HPDE6-E6E7 (cell line): ENCODE results near the gene STEAP2.

ENCODE experiments used
- DNase-seq: peaks from one replicate; pipeline ENCODE4 v3.0.0; 2011; ENCODE audit warnings: missing footprints; ENCODE audit errors: extremely low spot score

The STEAP2 gene

DNA sequence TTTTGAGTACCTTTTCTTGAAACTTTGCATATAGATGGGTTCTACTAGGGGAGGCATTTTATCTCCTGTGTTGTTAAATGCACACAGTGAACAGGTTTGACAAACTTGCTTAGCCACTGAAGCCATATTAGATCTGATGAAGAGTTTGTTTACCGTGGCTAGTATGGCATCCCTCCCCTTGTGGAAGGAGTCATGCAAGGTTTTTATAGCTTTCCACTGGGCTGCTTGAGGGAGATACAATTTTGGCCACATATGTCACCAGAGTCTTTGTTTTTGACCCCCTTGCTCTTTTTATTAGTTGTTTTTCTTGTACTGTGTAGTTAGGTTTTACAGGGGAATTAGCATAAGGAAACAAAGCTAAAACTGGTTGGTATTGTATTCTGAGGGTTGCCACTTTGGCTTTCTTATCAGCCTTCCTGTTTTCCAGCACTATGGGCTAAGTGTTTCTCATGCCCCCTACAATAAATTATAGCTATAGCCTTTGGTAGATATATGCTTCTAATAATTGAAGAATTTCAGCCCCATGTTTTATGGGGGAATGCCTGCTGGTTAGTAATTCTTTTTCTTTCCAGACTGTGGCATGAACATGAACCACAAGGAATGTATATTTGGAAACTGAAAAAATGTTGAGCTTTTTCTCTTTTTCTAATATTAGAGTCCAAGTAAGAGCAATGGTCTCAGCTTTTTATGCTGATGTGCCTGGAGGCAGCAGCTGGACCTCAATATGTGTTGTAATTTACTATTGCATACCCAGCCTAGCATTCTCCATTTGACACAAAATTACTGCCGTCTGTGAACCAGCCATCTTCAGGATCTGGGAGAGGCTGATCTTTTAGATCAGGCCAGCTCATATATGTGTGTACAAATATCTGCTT is 18.4 kb upstream of the STEAP2 start:
- DNase-seq, result no peak

DNA sequence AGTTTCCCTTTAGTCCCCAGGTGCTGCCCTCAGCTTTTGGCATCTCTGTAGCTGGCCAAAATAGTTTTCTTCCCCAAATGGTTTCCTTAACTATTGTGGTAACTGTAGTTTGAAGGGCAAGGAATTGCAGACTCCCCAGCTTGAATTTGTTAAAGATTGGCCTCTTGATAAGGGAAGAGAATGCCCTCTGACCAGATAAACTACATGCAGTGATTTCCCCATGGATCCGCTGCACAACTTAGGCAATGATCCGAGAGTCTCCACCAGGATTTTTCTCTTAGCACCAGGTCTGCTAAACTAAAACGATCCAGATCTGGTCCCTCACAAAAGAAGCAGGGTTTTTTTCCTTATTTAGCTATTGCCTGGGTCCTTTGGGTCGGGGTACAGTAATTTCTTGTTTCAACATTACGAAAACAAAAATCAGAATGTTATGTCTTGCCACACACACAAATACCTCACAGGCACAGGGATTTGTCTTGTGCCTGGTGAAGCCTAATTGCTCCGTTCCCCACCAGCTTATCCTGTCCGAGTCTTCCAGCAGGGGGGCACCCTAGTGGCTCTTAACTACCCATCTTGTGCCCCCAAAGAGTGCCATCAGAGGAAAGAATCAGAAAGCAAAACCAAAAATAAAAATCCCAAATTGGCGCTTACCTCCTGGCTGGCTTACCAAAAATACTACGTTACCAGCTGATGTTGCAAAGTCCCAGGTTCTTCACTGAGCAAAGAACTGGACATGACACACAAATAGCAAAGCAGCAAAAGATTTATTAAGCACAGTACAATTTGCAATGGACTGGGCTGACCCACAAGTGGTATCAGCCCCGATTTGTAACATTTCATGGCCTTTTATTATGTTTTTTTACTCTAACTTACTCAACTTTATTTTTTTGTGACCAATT is 16.4 kb upstream of the STEAP2 start:
- DNase-seq, result no peak

DNA sequence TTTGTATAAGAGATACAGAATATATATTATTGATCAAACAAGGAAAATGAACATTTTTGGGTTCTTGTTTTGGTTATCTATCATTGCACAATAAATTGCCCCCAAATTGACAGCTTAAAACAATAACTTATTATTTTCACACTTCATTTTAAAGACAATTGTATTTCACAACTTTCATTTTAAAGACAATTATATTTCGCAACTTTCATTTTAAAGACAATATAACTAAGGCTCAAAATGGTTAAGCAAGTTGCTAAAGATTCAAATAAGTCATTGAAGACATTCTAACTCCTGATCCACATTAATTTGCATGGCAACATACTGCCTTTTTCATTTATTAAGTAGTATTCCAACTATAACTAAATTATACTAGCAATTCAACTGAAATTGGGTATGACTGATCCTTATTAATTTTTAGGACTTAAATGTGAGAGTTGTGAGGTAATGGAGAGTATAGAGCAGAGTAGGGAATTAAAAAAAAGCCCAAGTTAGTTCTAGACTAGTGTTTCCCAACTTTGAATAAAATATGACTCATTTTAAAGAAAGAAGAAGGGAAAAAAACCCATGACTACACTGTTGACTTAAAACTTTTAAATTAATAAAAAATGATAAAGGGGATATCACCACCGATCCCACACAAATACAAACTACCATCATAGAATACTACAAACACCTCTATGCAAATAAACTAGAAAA is 9.9 kb upstream of the STEAP2 start:
- DNase-seq, result no peak

DNA sequence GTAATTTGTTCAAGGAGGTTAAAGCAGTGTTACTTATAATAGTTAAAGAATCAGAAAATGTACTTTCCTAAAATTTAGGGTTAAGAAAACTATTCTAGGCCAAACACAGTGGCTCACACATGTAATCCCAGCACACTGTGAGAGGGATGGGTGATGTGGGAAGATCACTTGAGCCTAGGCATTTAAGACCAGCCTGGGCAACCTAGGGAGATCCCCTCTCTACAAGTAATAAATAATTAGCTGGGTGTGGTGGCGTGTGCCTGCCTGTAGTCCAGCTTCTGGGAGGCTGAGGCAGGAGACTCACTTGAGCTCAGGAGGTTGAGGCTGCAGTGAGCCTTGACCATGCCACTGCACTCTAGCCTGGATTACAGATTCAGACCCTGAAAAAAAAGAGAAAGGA is 3.6 kb upstream of the STEAP2 start:
- DNase-seq, result no peak

DNA sequence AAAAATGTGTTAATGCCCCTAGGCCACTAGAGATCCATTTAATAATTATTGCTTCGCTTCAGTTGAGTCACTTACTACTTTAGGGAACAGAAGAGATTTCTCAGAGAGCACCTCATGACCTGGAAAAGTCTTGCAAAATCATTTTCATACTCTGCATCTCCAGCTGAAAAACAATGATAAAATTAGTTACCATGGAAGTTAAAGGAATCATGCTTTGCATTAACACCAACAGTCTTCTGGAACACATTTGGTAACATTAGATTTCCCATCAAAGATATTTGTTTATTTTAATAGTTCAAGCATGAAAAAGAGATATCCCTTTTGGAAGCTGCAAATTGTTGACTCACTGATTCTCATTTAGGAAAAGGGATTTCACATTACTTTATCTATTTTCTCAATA is 1.8 kb upstream of the STEAP2 start:
- no peak for DNase-seq

DNA sequence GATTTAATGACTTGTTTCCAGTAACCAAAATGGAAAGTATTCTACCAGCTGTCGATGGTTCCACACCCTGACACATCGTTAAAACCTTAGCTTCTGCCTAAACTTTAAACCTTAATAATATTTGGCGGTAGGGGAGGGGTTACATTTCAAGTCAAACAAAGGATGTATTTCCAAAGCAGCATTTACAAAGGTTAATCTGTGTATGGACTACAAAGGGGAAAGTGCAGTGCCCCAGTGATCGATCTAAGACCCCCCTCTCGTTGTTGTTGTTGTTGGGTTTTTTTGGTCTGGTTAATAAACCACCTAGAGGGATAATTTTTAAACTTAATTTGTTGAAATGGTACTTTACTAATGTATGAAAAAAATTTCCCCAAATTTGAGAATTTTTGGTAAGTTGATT is 1.1 kb upstream of the STEAP2 start:
- DNase-seq, result no peak

DNA sequence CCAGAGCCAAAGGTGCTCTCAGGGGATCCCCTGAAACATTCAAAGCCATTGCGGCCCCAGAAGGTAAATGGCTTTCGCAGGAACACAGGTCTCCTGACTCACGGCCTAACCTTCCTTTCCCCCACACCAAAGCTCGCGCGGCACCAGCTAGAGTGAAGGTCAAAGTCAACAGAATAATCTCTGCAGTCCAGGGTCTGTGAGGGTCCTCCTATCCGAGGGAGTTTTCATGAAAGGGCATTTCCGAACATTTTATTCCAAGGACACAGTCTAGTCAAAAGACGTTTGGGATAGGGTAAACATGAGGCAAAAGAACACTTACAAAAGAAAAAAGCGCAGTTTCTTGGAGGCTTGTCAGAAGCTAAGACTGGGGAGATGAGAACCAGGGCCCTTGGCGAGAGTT is 559 bp upstream of the STEAP2 start:
- peak; percentile 4 for DNase-seq

DNA sequence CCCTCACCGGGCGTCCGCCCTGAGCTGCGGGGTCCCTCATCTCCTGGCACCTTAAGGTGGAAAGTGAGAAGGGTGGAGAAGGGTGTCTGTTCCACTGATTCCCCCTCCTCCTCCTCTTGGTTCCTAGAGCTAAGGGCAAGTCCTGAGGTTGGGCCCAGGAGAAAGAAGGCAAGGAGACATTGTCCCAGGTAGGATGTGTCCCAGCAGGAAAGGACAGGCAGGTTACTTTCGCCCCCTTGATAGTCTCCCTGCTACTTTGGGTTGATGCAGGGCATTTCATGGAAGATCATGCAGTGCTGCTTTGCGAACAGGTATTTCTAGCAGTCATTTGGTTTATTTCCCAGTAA is 582 bp downstream of the STEAP2 start:
- peak; percentile 13 for DNase-seq

DNA sequence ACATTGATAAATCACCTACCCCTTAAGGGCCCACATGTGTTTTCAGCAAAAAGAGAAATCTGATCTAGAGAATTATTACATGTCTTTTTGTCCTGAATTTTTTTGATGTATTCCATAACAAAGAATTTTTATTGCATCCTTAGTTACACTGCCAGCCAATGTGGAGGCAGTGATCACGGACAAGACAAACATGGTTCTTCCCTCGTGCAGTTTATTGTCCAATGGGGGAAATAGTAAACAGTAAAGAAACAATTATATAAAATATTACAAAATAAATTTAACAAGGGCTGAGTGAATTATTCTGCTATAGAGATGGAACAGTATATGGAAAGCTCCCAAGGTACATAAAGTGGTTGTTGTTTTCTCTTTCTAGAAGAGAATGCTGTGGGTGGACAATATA is 2.0 kb downstream of the STEAP2 start:
- DNase-seq, result no peak

DNA sequence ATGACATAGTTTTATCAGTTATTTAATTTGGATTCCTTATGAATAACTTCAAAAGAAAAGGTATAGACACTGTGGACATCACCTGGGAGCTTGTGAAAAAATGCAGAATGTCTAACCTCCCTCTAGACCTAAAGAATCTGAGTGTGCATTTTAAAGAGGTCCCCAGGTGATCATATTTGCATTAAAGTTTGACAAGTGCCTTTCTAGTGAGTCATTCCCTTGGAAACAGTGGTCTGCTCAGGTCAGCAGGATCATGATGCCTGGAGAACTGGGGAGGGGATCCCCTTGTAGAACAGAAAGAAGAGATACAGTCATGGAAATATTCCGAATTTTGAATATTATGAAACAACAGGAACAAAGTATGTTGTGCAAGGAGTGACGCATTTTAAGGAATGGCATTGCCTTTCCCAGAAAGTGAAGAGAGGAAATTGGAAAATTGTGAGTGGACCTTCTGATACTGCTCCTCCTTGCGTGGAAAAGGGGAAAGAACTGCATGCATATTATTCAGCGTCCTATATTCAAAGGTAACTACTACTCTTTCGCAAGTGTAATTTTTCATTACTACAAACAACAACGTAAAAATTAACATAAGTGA is 4.6 kb downstream of the STEAP2 start:
- DNase-seq, result no peak

DNA sequence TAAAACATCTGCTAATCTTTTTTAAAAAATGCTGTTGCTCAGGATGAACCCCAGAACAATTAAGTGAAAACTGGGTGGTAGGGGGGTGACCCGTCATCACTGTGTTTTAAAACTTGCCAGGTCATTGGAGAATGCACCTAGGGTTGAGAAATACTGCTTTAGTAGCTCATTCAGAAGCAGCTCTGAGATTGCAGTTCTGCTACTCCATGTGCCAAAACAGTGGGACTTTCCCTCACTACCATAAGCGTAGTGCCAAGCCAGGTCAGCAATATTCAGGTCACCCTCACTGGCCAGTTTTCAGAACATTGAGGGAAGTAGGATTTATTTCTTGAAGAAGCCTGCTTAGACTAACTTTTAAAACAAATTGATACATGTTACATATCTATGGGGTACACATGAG is 5.2 kb downstream of the STEAP2 start:
- no peak for DNase-seq

DNA sequence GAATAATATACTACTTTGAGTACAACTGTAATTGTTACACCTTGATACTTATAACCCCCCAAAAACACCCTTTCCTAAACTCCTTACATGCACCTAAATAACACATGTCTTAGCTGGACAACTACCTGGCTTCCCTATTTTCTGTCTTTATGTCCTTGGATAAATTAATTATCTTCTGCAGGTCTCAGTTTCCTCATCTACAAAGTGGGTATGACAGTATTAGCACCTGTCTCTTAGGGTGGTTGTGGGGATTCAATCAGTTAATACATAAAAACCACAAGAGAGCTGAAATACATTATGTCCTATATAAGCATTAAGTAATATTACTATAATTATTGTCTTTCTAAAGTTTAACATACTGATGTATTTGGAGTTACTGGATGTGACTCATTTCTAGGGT is 10.8 kb downstream of the STEAP2 start:
- DNase-seq, result no peak

DNA sequence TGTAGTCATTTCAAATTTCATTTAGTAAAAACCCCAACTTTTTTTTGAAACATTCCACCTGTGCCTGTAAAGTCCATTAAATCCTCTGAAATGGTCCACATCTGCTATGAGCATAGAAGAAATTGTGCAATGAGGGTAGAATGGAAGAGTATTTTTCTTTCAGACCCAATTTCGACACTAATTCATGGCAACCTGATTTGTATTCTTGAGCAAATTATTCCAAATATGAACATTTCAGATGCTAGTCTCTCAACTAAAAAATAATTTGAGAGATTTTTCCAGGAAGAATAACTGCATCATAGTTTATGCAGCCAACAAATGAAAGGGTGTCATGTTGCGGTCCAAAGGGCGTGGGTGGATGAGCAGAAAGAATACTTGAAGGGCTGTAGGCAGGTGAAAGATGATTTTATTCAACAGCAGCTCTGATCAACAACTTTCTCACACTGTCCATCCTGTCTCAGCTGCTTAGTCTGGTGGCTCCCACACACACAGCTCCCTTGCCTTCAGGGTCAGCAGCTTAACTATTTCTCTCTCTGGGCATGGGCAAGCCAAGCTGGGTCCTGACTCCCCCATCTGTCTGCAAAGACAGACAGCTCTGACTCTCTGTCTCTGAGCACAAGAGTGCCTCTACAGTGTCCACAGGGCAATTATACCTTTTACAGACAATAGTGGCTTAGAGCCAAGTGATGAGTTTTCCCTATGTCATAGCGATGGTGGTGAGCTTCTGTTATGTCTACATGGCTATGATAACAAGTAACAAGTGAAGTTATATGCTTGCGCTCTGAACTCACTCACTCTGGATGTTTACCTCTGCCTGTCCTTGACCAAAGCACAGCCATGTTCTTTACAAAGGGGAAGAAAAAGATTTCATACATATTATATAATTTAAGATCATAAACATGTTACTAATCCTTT is 11.5 kb downstream of the STEAP2 start:
- no peak for DNase-seq

DNA sequence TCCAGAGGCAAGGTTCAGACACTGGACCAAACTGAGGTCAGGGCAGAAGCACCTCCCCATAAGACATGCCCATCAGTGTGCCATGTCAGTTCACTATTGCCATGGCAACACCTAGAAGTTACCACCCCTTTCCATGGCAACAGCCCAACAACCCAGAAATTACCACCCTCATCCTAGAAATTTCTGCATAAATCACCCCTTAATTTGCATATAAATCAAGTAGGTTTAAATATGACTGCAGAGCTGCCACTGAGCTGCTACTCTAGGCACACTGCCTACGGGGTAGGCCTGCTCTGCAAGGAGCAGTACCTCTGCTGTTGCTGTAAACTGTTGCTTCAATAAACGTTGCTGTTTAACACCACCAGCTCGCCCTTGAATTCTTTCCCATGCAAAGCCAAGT is 12.7 kb downstream of the STEAP2 start:
- no peak for DNase-seq

DNA sequence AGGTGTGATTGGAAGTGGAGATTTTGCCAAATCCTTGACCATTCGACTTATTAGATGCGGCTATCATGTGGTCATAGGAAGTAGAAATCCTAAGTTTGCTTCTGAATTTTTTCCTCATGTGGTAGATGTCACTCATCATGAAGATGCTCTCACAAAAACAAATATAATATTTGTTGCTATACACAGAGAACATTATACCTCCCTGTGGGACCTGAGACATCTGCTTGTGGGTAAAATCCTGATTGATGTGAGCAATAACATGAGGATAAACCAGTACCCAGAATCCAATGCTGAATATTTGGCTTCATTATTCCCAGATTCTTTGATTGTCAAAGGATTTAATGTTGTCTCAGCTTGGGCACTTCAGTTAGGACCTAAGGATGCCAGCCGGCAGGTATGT is 13.6 kb downstream of the STEAP2 start:
- DNase-seq, result no peak

DNA sequence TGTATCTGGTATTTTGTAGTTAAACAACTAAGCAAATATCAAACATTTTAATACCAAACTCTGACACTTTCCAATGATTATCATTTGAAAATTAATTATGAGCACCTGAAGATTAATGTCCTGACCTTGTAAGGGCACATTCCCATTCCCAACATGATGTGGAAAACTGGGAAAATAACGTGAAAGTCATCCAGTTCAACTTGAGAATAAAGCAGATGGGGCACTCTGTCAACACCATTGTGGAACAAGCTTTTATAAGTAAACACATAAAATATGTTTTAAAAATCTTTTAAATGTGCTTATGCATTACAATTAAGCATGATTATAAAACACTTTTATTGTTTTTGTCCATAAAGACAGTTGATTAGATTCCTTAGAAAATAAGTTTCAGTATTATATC is 14.1 kb downstream of the STEAP2 start:
- no peak for DNase-seq

DNA sequence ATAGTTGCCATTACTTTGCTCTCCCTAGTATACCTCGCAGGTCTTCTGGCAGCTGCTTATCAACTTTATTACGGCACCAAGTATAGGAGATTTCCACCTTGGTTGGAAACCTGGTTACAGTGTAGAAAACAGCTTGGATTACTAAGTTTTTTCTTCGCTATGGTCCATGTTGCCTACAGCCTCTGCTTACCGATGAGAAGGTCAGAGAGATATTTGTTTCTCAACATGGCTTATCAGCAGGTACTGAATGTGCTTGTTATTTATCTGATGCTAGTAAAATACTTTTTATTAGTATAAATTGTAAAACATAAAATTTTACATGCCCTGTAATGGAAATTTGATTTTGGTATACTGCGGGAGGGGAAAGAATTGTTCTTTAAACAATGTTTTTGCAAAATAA is 15.7 kb downstream of the STEAP2 start:
- no peak for DNase-seq

DNA sequence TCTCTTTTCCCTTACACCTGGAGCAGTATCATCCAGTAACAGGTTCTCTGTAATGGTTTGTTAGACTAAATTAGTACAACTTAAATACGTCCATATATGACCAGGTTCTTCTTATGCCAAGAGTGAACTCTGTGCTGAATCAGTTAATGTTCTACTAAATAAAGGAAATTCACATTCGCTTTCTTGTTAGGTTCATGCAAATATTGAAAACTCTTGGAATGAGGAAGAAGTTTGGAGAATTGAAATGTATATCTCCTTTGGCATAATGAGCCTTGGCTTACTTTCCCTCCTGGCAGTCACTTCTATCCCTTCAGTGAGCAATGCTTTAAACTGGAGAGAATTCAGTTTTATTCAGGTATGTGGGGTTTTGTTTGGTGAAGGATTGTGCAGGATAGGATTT is 18.1 kb downstream of the STEAP2 start:
- DNase-seq, result no peak

DNA sequence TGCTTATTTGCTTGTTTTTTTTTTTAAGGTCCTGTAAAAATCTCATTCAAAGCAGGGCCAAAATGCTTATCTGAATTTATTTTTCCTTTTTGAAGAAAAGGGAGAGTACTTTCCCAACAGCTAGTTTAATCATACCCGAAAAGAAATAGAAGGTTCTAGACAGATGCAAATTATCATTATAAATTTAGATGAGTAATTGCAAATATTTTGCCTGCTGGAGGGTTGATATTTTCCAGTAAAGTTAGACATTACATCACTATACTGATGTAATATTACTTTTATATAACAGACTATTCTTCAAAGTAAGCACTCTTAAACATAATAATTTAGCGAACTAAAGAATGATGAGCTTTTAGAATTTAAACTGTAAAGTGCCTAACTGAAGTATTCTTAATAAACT is 19.3 kb downstream of the STEAP2 start:
- DNase-seq, result no peak

DNA sequence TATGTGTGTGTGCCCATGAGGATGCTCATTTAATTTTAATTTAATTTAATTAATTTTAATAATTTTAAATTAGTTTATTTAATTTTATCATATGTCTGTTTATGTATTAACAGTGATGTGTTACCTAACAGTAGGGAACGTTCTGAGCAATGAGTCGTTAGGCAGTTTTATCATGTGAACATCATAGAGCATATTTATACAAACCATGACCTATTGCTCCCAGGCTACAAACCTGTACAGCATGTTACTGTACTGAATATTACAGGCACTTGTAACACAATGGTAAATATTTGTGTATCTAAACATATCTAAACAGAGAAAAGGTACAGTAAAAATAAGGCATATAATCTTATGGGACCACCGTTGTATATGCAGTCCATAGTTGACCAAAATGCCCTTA is 19.8 kb downstream of the STEAP2 start:
- no peak for DNase-seq

DNA sequence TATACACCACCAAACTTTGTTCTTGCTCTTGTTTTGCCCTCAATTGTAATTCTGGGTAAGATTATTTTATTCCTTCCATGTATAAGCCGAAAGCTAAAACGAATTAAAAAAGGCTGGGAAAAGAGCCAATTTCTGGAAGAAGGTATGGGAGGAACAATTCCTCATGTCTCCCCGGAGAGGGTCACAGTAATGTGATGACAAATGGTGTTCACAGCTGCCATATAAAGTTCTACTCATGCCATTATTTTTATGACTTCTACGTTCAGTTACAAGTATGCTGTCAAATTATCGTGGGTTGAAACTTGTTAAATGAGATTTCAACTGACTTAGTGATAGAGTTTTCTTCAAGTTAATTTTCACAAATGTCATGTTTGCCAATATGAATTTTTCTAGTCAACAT is 20.9 kb downstream of the STEAP2 start:
- no peak for DNase-seq
